Measurements from ENCODE around the gene RHCG. TPM values are rescaled to one million over a fixed set of nuclear protein-coding genes. Genes with fewer than 3 reads are reported as not detected.

Gene RHCG
- total RNA-seq, 4 donors from 2014 or later, result 2,342 to 7,076 (median 3,336) TPM

GRCh38 chr15:89450076-89451006, 46.0 kb downstream of the RHCG start:
- Histone ChIP-seq H3K4me1 (peaks cover 0 to 4% (median 0%) of the 10 kb centered on the region in 3 donors), H3K27ac (no peak overlapping the region), H3K36me3 (no peaks in the 10 kb centered on the region), H3K4me3 (no peak overlapping the region), H3K27me3 (peaks cover 0 to 70% (median 0%) of the 10 kb centered on the region in 4 donors), H3K9me3 (no peaks in the 10 kb centered on the region)
- WGBS, 2 donors, result 15 to 20% methylated on average over 9 to 11 of the region's 11 CpGs
- no peak for TF ChIP-seq POLR2A (IDR thresholded peaks at IDR 0.05)
- no peak for TF ChIP-seq CTCF (IDR thresholded peaks at IDR 0.05)
- intact Hi-C loops (cut with DNase I), result no loop called here
- no peak for DNase-seq

DNA sequence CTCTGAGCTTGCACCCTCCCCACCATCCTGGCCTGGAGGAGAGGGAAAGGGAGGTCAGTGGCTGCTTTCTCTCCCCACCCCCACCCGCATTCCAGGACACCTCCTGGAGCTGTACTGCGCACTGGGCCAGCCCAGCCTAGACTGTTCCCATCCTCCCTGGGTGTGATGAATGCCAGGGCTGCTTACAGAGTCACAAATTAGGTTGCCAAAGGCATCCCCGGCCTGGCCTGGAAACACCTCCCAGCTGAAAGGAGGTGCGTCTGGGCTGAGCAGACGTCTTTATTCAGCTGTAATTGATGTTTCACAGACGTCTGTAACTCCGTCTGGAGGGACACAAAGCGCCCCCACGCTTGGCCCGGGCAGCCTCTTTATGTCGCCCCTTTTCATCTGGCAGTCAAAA, 47.6 kb downstream of the RHCG start:
- no peaks in the 10 kb centered on the region for H3K36me3 ChIP-seq
- peaks cover 0 to 85% (median 0%) of the 10 kb centered on the region in 4 donors for H3K27me3 ChIP-seq
- intact Hi-C loops (cut with DNase I), result no loop called here
- H3K9me3 ChIP-seq, result no peaks in the 10 kb centered on the region
- no peak overlapping the region for H3K4me3 ChIP-seq
- no peak overlapping the region for H3K27ac ChIP-seq
- WGBS, 2 donors, result 30 to 55% methylated on average over 4 to 7 of the region's 11 CpGs
- peaks cover 0 to 4% (median 0%) of the 10 kb centered on the region in 3 donors for H3K4me1 ChIP-seq
- TF ChIP-seq CTCF (IDR thresholded peaks at IDR 0.05), result no peak
- TF ChIP-seq POLR2A (IDR thresholded peaks at IDR 0.05), result no peak
- DNase-seq, result no peak

GRCh38 chr15:89447676-89448075, 48.7 kb downstream of the RHCG start:
- Histone ChIP-seq H3K36me3 (no peaks in the 10 kb centered on the region), H3K4me1 (peaks cover 0 to 4% (median 0%) of the 10 kb centered on the region in 3 donors), H3K27me3 (peaks cover 0 to 91% (median 0%) of the 10 kb centered on the region in 4 donors), H3K9me3 (no peaks in the 10 kb centered on the region), H3K27ac (no peak overlapping the region), H3K4me3 (no peak overlapping the region)
- TF ChIP-seq POLR2A (IDR thresholded peaks at IDR 0.05), result no peak
- no peak for TF ChIP-seq CTCF (IDR thresholded peaks at IDR 0.05)
- intact Hi-C loops (cut with DNase I), result no loop called here
- 82 to 96% methylated on average over 2 to 5 of the region's 8 CpGs for WGBS, 2 donors
- no peak for DNase-seq

- Histone ChIP-seq H3K36me3 (no peaks in the 10 kb centered on the region), H3K4me3 (no peak overlapping the region), H3K4me1 (peaks cover 0 to 4% (median 0%) of the 10 kb centered on the region in 3 donors), H3K27me3 (peaks cover 0 to 94% (median 0%) of the 10 kb centered on the region in 4 donors), H3K9me3 (no peaks in the 10 kb centered on the region), H3K27ac (no peak overlapping the region)
- WGBS, 2 donors, result 70 to 82% methylated on average over 9 of the region's 9 CpGs
- no peak for TF ChIP-seq CTCF (IDR thresholded peaks at IDR 0.05)
- TF ChIP-seq POLR2A (IDR thresholded peaks at IDR 0.05), result no peak
- no peak for DNase-seq
- intact Hi-C loops (cut with DNase I), result no loop called here
Measured at GRCh38 chr15:89446255-89446891, 50.0 kb downstream of the RHCG start.

DNA sequence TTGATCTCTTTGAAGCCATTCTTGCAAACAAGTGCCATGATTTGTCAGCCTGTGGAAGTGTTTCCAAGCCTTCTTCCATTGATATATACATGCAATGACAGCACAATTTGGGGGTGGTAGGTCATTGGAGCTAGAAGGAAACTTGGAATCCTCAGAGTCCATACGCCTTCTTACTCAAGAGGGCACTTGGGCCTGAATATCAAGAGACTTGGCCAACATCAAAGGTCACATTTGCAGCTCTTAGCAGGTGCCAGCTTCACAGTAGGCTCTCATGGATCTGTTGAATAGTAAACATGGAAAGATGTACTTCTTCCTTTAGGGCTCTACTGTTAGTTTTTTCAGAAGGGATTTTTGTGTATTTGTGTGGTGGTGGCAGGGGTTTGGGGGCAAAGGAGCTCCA, 50.9 kb downstream of the RHCG start:
- Histone ChIP-seq H3K36me3 (no peaks in the 10 kb centered on the region), H3K9me3 (no peaks in the 10 kb centered on the region), H3K27ac (no peak overlapping the region), H3K27me3 (peaks cover 0 to 94% (median 0%) of the 10 kb centered on the region in 4 donors), H3K4me3 (no peak overlapping the region), H3K4me1 (peaks cover 0 to 4% (median 0%) of the 10 kb centered on the region in 3 donors)
- intact Hi-C loops (cut with DNase I), result no loop called here
- 78 to 92% methylated on average over 1 of the region's 1 CpG for WGBS, 2 donors
- DNase-seq, result no peak
- TF ChIP-seq CTCF (IDR thresholded peaks at IDR 0.05) (no peak), POLR2A (IDR thresholded peaks at IDR 0.05) (no peak)

Measured in esophagus squamous epithelium (tissue), 5 donors.